IMR-90 (cell line): ENCODE results near the gene TOR2A. TPM values are rescaled to one million over a fixed set of nuclear protein-coding genes. Genes with fewer than 3 reads are reported as not detected.

Source experiments
- ATAC-seq: fragments of 200-7000 bp; cut with Tn5 transposase; 2 replicates; pipeline ENCODE4 v1.9.1; 2020; ENCODE audit warnings: low read depth, mild to moderate bottlenecking, moderate library complexity
- BruUV-seq: library from RNA; stranded (reverse); fragments of 400-500 nt; replicated peaks from 2 replicates; lab custom pipeline; 2021; lab: Mats Ljungman, UMichigan
- CTCF ChIA-PET: fragments of 300-600 bp; formaldehyde crosslinking; extraction: SDS; loops from one replicate; lab custom pipeline; 2021; ENCODE audit warnings: antibody characterized with exemption; lab: Yijun Ruan, JAX
- POLR2A ChIA-PET: fragments of 300-600 bp; sonication (Branson Sonifier 250); formaldehyde crosslinking; loops from one replicate; lab custom pipeline; 2022; ENCODE audit warnings: antibody characterized with exemption; ENCODE audit not compliant: unreplicated experiment; lab: Charles Lee
- DNase-seq: peaks from one replicate; pipeline ENCODE4 v3.0.0; 2013
- H2AFZ ChIP-seq: replicated peaks from 2 replicates; pipeline ENCODE3; 2013; ENCODE audit warnings: low read length, mild to moderate bottlenecking; ENCODE audit not compliant: poor library complexity
- H2AK5ac ChIP-seq: 2 replicates; pipeline ENCODE4 v1.6.1; 2013; ENCODE audit warnings: low read depth, low read length, inconsistent platforms
- H2AK9ac ChIP-seq: replicated peaks from 2 replicates; pipeline ENCODE3; 2013; ENCODE audit warnings: mild to moderate bottlenecking, low read depth, low read length, moderate library complexity; ENCODE audit not compliant: poor library complexity
- H2BK120ac ChIP-seq: 2 replicates; pipeline ENCODE4 v1.6.1; 2013; ENCODE audit warnings: low read depth, low read length, inconsistent platforms
- H2BK15ac ChIP-seq: 3 replicates; pipeline ENCODE4 v1.6.1; 2013; ENCODE audit warnings: low read depth, low read length, inconsistent platforms
- H2BK20ac ChIP-seq: 2 replicates; pipeline ENCODE4 v1.6.1; 2013; ENCODE audit warnings: low read depth, mild to moderate bottlenecking, inconsistent platforms, low read length, moderate library complexity
- H2BK5ac ChIP-seq: 2 replicates; pipeline ENCODE4 v1.6.1; 2013; ENCODE audit warnings: mild to moderate bottlenecking, low read depth, low read length, inconsistent platforms; ENCODE audit not compliant: poor library complexity, severe bottlenecking
- H3K14ac ChIP-seq: replicated peaks from 2 replicates; pipeline ENCODE4 v1.6.1; 2013; ENCODE audit warnings: low read depth, low read length, inconsistent platforms
- H3K18ac ChIP-seq: 2 replicates; pipeline ENCODE4 v1.6.1; 2013; ENCODE audit warnings: low read depth, low read length, control low read depth
- H3K23ac ChIP-seq: 2 replicates; pipeline ENCODE4 v1.6.1; 2013; ENCODE audit warnings: low read depth, low read length, inconsistent platforms
- H3K27ac ChIP-seq: 2 replicates; pipeline ENCODE4 v1.5.1; 2013; ENCODE audit warnings: mild to moderate bottlenecking, control low read depth, low read length; ENCODE audit not compliant: insufficient read depth
- H3K27me3 ChIP-seq: 2 replicates; pipeline ENCODE4 v1.6.1; 2013; ENCODE audit warnings: low read length; ENCODE audit not compliant: control insufficient read depth, insufficient read depth
- H3K36me3 ChIP-seq: 2 replicates; pipeline ENCODE4 v1.6.1; 2013; ENCODE audit warnings: low read length, mixed read lengths; ENCODE audit not compliant: control insufficient read depth, insufficient read depth
- H3K4ac ChIP-seq: 2 replicates; pipeline ENCODE4 v1.6.1; 2013; ENCODE audit warnings: low read depth, low read length, inconsistent platforms
- H3K4me1 ChIP-seq: 2 replicates; pipeline ENCODE4 v1.6.1; 2013; ENCODE audit warnings: low read length, mixed read lengths; ENCODE audit not compliant: control insufficient read depth, insufficient read depth
- H3K4me2 ChIP-seq: 2 replicates; pipeline ENCODE4 v1.6.1; 2013; ENCODE audit warnings: low read depth, mild to moderate bottlenecking, control low read depth, low read length, moderate library complexity
- H3K4me3 ChIP-seq: 2 replicates; pipeline ENCODE4 v1.5.1; 2013; ENCODE audit warnings: low read depth, mild to moderate bottlenecking, control low read depth, low read length, moderate library complexity; ENCODE audit not compliant: insufficient read depth
- H3K56ac ChIP-seq: 2 replicates; pipeline ENCODE4 v1.6.1; 2013; ENCODE audit warnings: low read length, inconsistent platforms; ENCODE audit not compliant: insufficient read depth; ENCODE audit errors: extremely low read depth
- H3K79me1 ChIP-seq, 2 experiments: 2 replicates each; pipeline ENCODE4 v1.6.1; 2013; ENCODE audit warnings: low read length in 2 of 2, inconsistent platforms in 1 of 2, low read depth in 1 of 2
- H3K9ac ChIP-seq: 2 replicates; pipeline ENCODE4 v1.6.1; 2013; ENCODE audit warnings: low read depth, low read length, control low read depth
- H3K9me1 ChIP-seq: 2 replicates; pipeline ENCODE4 v1.6.1; 2013; ENCODE audit warnings: low read length, inconsistent platforms; ENCODE audit not compliant: insufficient read depth
- H3K9me3 ChIP-seq: 2 replicates; pipeline ENCODE4 v1.6.1; 2013; ENCODE audit warnings: low read length; ENCODE audit not compliant: control insufficient read depth, insufficient read depth
- H4K20me1 ChIP-seq: 2 replicates; pipeline ENCODE4 v1.6.1; 2013; ENCODE audit warnings: low read length, inconsistent platforms; ENCODE audit not compliant: insufficient read depth
- H4K5ac ChIP-seq: 2 replicates; pipeline ENCODE4 v1.6.1; 2013; ENCODE audit warnings: mild to moderate bottlenecking, low read depth, low read length, control low read depth
- H4K8ac ChIP-seq, 2 experiments: 2 replicates each; pipeline ENCODE4 v1.6.1; 2013; ENCODE audit warnings: low read depth in 2 of 2, low read length in 2 of 2, control low read depth in 1 of 2, inconsistent platforms in 1 of 2
- H4K91ac ChIP-seq: 2 replicates; pipeline ENCODE4 v1.6.1; 2013; ENCODE audit warnings: low read depth, low read length, inconsistent platforms; ENCODE audit not compliant: insufficient read depth
- BHLHE40 ChIP-seq: fragments of 150-350 bp; IDR thresholded peaks from 2 replicates; pipeline ENCODE4 v1.6.1; 2016; ENCODE audit warnings: mild to moderate bottlenecking, low read depth, low read length
- CEBPB ChIP-seq: IDR thresholded peaks from 2 replicates; pipeline ENCODE4 v1.6.1; 2012; ENCODE audit warnings: low read depth, low read length, improper control_type of control experiment
- CHD1 ChIP-seq: IDR thresholded peaks from 2 replicates; pipeline ENCODE4 v1.6.1; 2012; ENCODE audit warnings: low read depth, low read length, improper control_type of control experiment
- MAFK ChIP-seq: IDR thresholded peaks from 2 replicates; pipeline ENCODE4 v1.6.1; 2012; ENCODE audit warnings: low read depth, low read length, improper control_type of control experiment
- MAZ ChIP-seq: IDR thresholded peaks from 2 replicates; pipeline ENCODE4 v1.6.1; 2012; ENCODE audit warnings: low read depth, mild to moderate bottlenecking, low read length, improper control_type of control experiment, moderate library complexity, borderline replicate concordance
- MXI1 ChIP-seq: IDR thresholded peaks from 2 replicates; pipeline ENCODE4 v1.6.1; 2012; ENCODE audit warnings: low read depth, mild to moderate bottlenecking, low read length, moderate library complexity, borderline replicate concordance
- POLR2A ChIP-seq: IDR thresholded peaks from 2 replicates; pipeline ENCODE4 v1.6.1; 2012; ENCODE audit warnings: mild to moderate bottlenecking, low read depth, low read length
- RFX5 ChIP-seq: IDR thresholded peaks from 2 replicates; pipeline ENCODE4 v1.8.0; 2012; ENCODE audit warnings: low read depth, mild to moderate bottlenecking, low read length, moderate library complexity
- SMC3 ChIP-seq: fragments of 150-350 bp; IDR thresholded peaks from 2 replicates; pipeline ENCODE4 v1.6.1; 2016; ENCODE audit warnings: low read depth, mild to moderate bottlenecking, antibody characterized with exemption, low read length, moderate library complexity
- WGBS, 2 experiments: methylation state at CpG; one replicate each; pipeline versions ENCODE4 v1.1.5 to v1.1.7; 2013; ENCODE audit warnings: missing lambda C conversion rate in 2 of 2; ENCODE audit not compliant: insufficient read length in 1 of 2; ENCODE audit errors: extremely low coverage in 2 of 2; 5-methylcytosine and 5-hydroxymethylcytosine counted together
- dilution Hi-C: fragments of 300-500 bp; cut with HindIII; formaldehyde crosslinking; loops from one replicate; pipeline ENCODE4 v1.14.3; 2018; ENCODE audit warnings: low sequenced_read_pairs; ENCODE audit not compliant: unreplicated experiment
- in situ Hi-C: fragments of 300-500 bp; cut with MboI; formaldehyde crosslinking; loops from 3 replicates; pipeline ENCODE4 v1.14.3; 2019; ENCODE audit warnings: low sequenced_read_pairs, inconsistent platforms, mixed read lengths
- intact Hi-C: fragments of 100-400 bp; cut with micrococcal nuclease; formaldehyde crosslinking; loops from 2 replicates; pipeline ENCODE4 v1.10.0; 2022
- polyA plus RNA-seq, 3 experiments: library from polyadenylated mRNA; depleted of rRNA; stranded (reverse); fragments of >200 nt; gene quantifications; 2 replicates each; pipeline ENCODE4 v1.2.3, GENCODE V29; 2012; ENCODE audit warnings: low replicate concordance in 1 of 3
- total RNA-seq: library from RNA; depleted of rRNA; stranded (reverse); fragments of >200 nt; gene quantifications from 2 replicates; pipeline ENCODE4 v1.2.3, GENCODE V29; 2012
- TF ChIP-seq, protein P1 (sequence below): fragments of 150-350 bp; IDR thresholded peaks from 2 replicates; pipeline ENCODE4 v1.6.1; 2016; ENCODE audit warnings: low read depth, mild to moderate bottlenecking, low read length, moderate library complexity, borderline replicate concordance

Gene TOR2A
- total and polyA plus RNA-seq, 2 of the 4 experiments (the other 2 are of a cell fraction): 0.90 to 12.5 TPM

DNA sequence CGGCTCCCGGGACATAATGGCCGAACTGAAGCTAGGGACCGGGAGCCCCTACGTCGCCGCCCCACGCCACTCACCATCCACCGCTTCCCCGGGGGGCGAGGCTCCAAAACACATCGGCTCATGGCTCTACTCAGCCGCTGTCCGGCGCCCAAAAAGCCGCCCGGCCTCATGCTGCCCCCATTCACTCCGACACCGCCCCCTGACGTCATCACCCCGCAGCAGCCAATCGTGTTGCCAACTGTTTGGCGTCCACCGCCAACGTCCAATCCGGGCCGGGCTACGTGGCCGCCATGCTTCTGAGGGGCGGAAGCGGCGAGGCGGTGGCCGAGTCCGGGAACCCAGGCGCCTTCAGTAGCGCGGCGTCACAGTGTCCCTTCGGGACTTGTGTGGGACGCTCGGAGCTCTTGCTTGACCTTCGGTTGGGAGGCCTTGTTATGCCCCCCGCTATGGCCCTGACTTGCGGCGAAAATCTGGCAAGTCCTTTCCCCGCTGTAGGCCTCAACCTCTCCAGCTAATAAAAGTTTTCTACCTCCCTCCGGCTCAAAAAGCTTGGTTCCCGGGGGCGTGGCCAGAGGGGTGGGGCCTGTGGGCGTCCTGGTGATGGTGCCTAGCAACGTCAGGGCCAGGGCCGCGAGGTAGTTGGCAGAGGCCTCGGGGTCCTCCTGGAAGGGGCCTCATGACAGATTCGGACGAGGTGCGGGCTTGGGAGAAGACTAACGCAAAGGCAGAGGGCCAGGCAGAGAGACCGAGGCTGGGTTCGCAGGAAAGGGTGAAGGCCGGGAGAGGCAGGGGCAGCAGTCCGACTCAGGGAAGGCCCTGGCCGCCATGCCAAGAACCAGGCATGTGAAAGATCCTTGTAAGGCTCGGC, 19.4 kb downstream of the TOR2A start, which contains the start of the genes PTRH1 and TTC16:
Gene PTRH1 (minus strand): TSS at position 194 of the 868 bp plus-strand sequence. CDS start 24 bp downstream, at position 170.
Gene TTC16 (plus strand): TSS at position 610 of the 868 bp plus-strand sequence. CDS start 67 bp downstream, at position 677.
- dilution Hi-C loops: no loop called here

More for the DNA sequence above, 19.4 kb downstream of the TOR2A start, which contains the start of the genes PTRH1 and TTC16:
- H2AK5ac ChIP-seq: peak within 1 kb of the TSS; percentile 59; the same call in 1 of the 2 replicates
- peak within 1 kb of the TSS; percentile 80 for H3K4me3 ChIP-seq
- H3K4me1 ChIP-seq: peaks cover 7% of the 10 kb centered on the region
- peak within 1 kb of the TSS; percentile 84 for H3K4me2 ChIP-seq
- H3K56ac ChIP-seq: no peak within 1 kb of the TSS; the same call in 1 of the 2 replicates
- H4K5ac ChIP-seq: peak within 1 kb of the TSS; percentile 51
- H2AK9ac ChIP-seq: peak within 1 kb of the TSS; percentile 97
- no peaks in the 10 kb centered on the region for H3K36me3 ChIP-seq
- H2BK120ac ChIP-seq: no peak within 1 kb of the TSS
- H3K27ac ChIP-seq: peak within 1 kb of the TSS; percentile 46
- WGBS, 2 experiments: 8% methylated on average over 33 of the region's 65 CpGs; no CpG with 5 or more reads in 1 of the 2 experiments
- ATAC-seq (peak; percentile 98), DNase-seq (peak; percentile 93)
- no peak within 1 kb of the TSS; the same call in 1 of the 2 replicates for H3K18ac ChIP-seq
- peaks cover 7% of the 10 kb centered on the region for H4K20me1 ChIP-seq
- H3K79me1 ChIP-seq: peaks cover 2 to 14% of the 10 kb centered on the region in 2 experiments; a peak in 3 of 4 replicates
- no peaks in the 10 kb centered on the region; the same call in 1 of the 2 replicates for H3K9me1 ChIP-seq
- in situ Hi-C loops: no loop called here
- H4K8ac ChIP-seq: peak within 1 kb of the TSS; percentile 26 to 86; a peak in 3 of 4 replicates
- POLR2A ChIA-PET: no interaction called here
- H2AFZ ChIP-seq: peak within 1 kb of the TSS; percentile 99
- H4K91ac ChIP-seq: no peak within 1 kb of the TSS
- no TSS peak for BruUV-seq
- H3K23ac ChIP-seq: peak within 1 kb of the TSS; percentile 87
- peak within 1 kb of the TSS; percentile 30; the same call in 1 of the 2 replicates for H3K4ac ChIP-seq
- H3K14ac ChIP-seq: 0 out of 2 replicates have a peak within 1 kb of the TSS, but pooled peaks have one; percentile 51
- intact Hi-C loops: loop anchor here (1.0 kb wide), 1 partner anchor 125 kb away; no protein-coding TSS in a partner anchor
- peak within 1 kb of the TSS; percentile 49 for H3K9ac ChIP-seq
- CTCF ChIA-PET: interaction anchor here (2.0 kb wide), 1 partner anchor 19 kb away, joined by 7 read pairs; the partner anchor contains the start of gene TOR2A
- H3K27me3 ChIP-seq: no peaks in the 10 kb centered on the region
- no peaks in the 10 kb centered on the region for H3K9me3 ChIP-seq
- H2BK5ac ChIP-seq: peak within 1 kb of the TSS; percentile 32
- no peak within 1 kb of the TSS; the same call in 2 of the 3 replicates for H2BK15ac ChIP-seq
- H2BK20ac ChIP-seq: 0 out of 2 replicates have a peak within 1 kb of the TSS, but pooled peaks have one; percentile 25
- TF ChIP-seq, protein P1, sequence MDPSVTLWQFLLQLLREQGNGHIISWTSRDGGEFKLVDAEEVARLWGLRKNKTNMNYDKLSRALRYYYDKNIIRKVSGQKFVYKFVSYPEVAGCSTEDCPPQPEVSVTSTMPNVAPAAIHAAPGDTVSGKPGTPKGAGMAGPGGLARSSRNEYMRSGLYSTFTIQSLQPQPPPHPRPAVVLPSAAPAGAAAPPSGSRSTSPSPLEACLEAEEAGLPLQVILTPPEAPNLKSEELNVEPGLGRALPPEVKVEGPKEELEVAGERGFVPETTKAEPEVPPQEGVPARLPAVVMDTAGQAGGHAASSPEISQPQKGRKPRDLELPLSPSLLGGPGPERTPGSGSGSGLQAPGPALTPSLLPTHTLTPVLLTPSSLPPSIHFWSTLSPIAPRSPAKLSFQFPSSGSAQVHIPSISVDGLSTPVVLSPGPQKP: no peak
- TF ChIP-seq MXI1 (peak; percentile 68), POLR2A (peak; percentile 43; the same call in 1 of the 2 replicates), BHLHE40 (no peak), CEBPB (no peak), CHD1 (no peak), SMC3 (no peak), MAZ (peak; percentile 45; the same call in 1 of the 2 replicates), RFX5 (no peak), MAFK (no peak)
